A673 (cell line): ENCODE results near the gene CLIC4.

Source experiments
- EZH2 ChIP-seq: fragments of 200-600 bp; sonication (generic); IDR thresholded peaks from 2 replicates; pipeline ENCODE4 v1.6.1; 2017; ENCODE audit warnings: borderline replicate concordance, low read depth, mild to moderate bottlenecking, mixed read lengths, antibody characterized with exemption, low read length; ENCODE audit not compliant: poor library complexity, severe bottlenecking
- TF ChIP-seq, protein P1 (sequence below): fragments of 300-800, 200-600 bp; sonication (generic); conservative IDR thresholded peaks from 2 replicates; pipeline ENCODE4 v1.5.1; 2017; ENCODE audit warnings: low read depth, mild to moderate bottlenecking, antibody characterized with exemption, low read length, moderate library complexity, mixed read lengths

DNA sequence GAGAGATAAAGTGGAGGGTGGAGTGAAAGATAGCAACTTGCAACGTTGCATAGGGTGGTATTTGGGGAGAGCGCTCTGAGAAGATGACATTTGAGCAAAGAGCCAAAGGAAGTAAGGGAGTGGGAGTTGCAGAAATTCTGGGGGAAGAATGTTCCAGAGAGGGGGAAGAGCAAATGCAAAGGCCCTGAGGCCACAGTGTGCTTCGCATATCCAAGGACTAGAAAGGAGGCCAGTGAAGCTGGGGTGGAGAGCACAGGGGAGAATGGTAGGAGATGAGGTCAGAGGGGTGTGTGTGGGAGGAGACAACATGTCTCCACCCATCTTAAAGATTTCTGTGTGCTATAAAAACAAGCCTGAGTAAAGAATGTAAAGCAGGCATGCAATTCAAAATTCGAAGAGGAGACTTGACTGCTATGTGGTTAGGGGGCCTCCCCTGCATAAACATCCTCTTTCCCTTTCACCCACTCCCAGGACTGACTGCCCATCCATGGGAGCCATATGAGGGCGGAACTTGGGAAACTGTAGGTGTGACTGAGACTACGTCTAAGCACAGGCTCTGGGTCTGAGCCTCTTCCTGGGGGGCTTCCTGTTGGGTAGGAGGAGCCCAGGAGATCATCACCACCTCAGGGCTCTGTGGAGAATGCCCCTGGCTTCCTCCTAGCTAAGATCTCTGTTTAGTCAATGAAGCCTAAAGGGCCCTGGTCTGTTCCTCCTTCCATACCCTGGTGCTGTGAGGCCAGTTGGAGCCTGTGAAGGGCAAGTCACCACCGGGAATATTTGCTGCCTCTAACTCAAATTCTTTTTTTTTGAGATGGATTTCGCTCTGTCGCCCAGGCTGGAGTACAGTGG is 2.9 kb upstream of the CLIC4 start:
- TF ChIP-seq, protein P1, sequence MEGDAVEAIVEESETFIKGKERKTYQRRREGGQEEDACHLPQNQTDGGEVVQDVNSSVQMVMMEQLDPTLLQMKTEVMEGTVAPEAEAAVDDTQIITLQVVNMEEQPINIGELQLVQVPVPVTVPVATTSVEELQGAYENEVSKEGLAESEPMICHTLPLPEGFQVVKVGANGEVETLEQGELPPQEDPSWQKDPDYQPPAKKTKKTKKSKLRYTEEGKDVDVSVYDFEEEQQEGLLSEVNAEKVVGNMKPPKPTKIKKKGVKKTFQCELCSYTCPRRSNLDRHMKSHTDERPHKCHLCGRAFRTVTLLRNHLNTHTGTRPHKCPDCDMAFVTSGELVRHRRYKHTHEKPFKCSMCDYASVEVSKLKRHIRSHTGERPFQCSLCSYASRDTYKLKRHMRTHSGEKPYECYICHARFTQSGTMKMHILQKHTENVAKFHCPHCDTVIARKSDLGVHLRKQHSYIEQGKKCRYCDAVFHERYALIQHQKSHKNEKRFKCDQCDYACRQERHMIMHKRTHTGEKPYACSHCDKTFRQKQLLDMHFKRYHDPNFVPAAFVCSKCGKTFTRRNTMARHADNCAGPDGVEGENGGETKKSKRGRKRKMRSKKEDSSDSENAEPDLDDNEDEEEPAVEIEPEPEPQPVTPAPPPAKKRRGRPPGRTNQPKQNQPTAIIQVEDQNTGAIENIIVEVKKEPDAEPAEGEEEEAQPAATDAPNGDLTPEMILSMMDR: no peak
- no peak for TF ChIP-seq EZH2
